HepG2 (cell line): ENCODE results near the gene PTHLH. TPM values are rescaled to one million over a fixed set of nuclear protein-coding genes. Genes with fewer than 3 reads are reported as not detected.
A peak's percentile ranks its signal among the peaks of the same experiment; 100 is the strongest.

Experiments
- ATF5 ChIP-seq: sonication (generic); formaldehyde crosslinking; IDR thresholded peaks from 2 replicates; pipeline ENCODE4 v1.4.0; 2020; ENCODE audit warnings: mild to moderate bottlenecking, low read depth, missing genetic modification reagents
- ELF1 ChIP-seq: sonication (generic); formaldehyde crosslinking; IDR thresholded peaks from 2 replicates; pipeline ENCODE4 v1.4.0; 2020; ENCODE audit warnings: missing genetic modification reagents
- KLF12 ChIP-seq: sonication (generic); formaldehyde crosslinking; IDR thresholded peaks from 2 replicates; pipeline ENCODE4 v1.4.0; 2020; ENCODE audit warnings: missing genetic modification reagents, borderline replicate concordance
- MAZ ChIP-seq, 2 experiments: sonication (generic) in 1 of 2; formaldehyde crosslinking in 1 of 2; IDR thresholded peaks; 2 replicates each; pipeline versions ENCODE4 v1.5.0 to v1.6.1; 2012 to 2020; ENCODE audit warnings: low read depth in 2 of 2, mild to moderate bottlenecking in 2 of 2, borderline replicate concordance in 1 of 2, improper control_type of control experiment in 1 of 2, low read length in 1 of 2, missing genetic modification reagents in 1 of 2, moderate library complexity in 1 of 2
- NCOA1 ChIP-seq: sonication (generic); formaldehyde crosslinking; IDR thresholded peaks from 2 replicates; pipeline ENCODE4 v1.9.0; 2021; ENCODE audit warnings: missing genetic modification reagents
- NCOA5 ChIP-seq: sonication (generic); formaldehyde crosslinking; IDR thresholded peaks from 2 replicates; pipeline ENCODE4 v1.4.0; 2020; ENCODE audit warnings: missing genetic modification reagents
- NFE2 ChIP-seq: sonication (generic); formaldehyde crosslinking; IDR thresholded peaks from 2 replicates; pipeline ENCODE4 v1.4.0; 2020; ENCODE audit warnings: missing genetic modification reagents
- NPAS2 ChIP-seq: sonication (generic); formaldehyde crosslinking; IDR thresholded peaks from 2 replicates; pipeline ENCODE4 v1.8.0; 2022; ENCODE audit warnings: mild to moderate bottlenecking, missing genetic modification reagents, borderline replicate concordance
- PHF21A ChIP-seq: sonication (generic); formaldehyde crosslinking; IDR thresholded peaks from 2 replicates; pipeline ENCODE4 v1.5.0; 2020; ENCODE audit warnings: mild to moderate bottlenecking, missing genetic modification reagents
- POLR2A ChIP-seq, 2 experiments: IDR thresholded peaks; 2 replicates each; pipeline ENCODE4 v1.6.1; 2011; ENCODE audit warnings: low read depth in 2 of 2, low read length in 2 of 2, mild to moderate bottlenecking in 1 of 2, moderate library complexity in 1 of 2; ENCODE audit not compliant: insufficient read depth in 1 of 2
- RARA ChIP-seq: IDR thresholded peaks from 2 replicates; pipeline ENCODE4 v1.6.1; 2016; ENCODE audit warnings: missing genetic modification reagents, missing compliant biosample characterization
- RBM22 ChIP-seq: fragments of 200-400 bp; formaldehyde crosslinking; optimal IDR thresholded peaks from 2 replicates; pipeline ENCODE3; 2017; ENCODE audit warnings: mild to moderate bottlenecking, low read length, moderate library complexity
- RXRA ChIP-seq: sonication (generic); formaldehyde crosslinking; IDR thresholded peaks from 2 replicates; pipeline ENCODE4 v1.5.1; 2020; ENCODE audit warnings: missing genetic modification reagents
- ZNF430 ChIP-seq: sonication (generic); formaldehyde crosslinking; IDR thresholded peaks from 2 replicates; pipeline ENCODE4 v1.9.0; 2021; ENCODE audit warnings: mild to moderate bottlenecking, missing genetic modification reagents
- ZNF556 ChIP-seq: sonication (generic); formaldehyde crosslinking; IDR thresholded peaks from 2 replicates; pipeline ENCODE4 v1.4.0; 2020; ENCODE audit warnings: mild to moderate bottlenecking, missing genetic modification reagents, borderline replicate concordance
- ZNF850 ChIP-seq: sonication (generic); formaldehyde crosslinking; conservative IDR thresholded peaks from 2 replicates; pipeline ENCODE4 v1.9.0; 2021; ENCODE audit warnings: mild to moderate bottlenecking, missing genetic modification reagents
- polyA plus RNA-seq, 8 experiments: library from polyadenylated mRNA; depleted of rRNA in 3 of 8; stranded (reverse) in 7 of 8; unstranded in 1 of 8; fragments of >200 nt; fragmentation: Illumina TruSeq in 4 of 8; extraction: Trizol in 4 of 8; gene quantifications; 2 replicates each; pipeline versions ENCODE4 v1.2.1 to v1.2.3, GENCODE V29; 2011 to 2016; ENCODE audit warnings: low read depth in 4 of 8, missing spikeins in 1 of 8, mixed read lengths in 1 of 8; ENCODE audit not compliant: insufficient read depth in 1 of 8
- total RNA-seq, 5 experiments: library from RNA; depleted of rRNA; stranded (reverse); fragments of >200 nt; fragmentation: Illumina TruSeq; extraction: Trizol; gene quantifications; 2 replicates each; pipeline ENCODE4 v1.2.3, GENCODE V29; 2016; ENCODE audit warnings: low read depth in 1 of 5
- TF ChIP-seq, protein P1 (sequence below): sonication (generic); formaldehyde crosslinking; IDR thresholded peaks from 2 replicates; pipeline ENCODE4 v1.4.0; 2020; ENCODE audit warnings: mild to moderate bottlenecking, missing genetic modification reagents
- TF ChIP-seq, protein P2 (sequence below): sonication (generic); formaldehyde crosslinking; IDR thresholded peaks from 2 replicates; pipeline ENCODE4 v1.8.1; 2023; ENCODE audit warnings: mild to moderate bottlenecking, missing genetic modification reagents
- TF ChIP-seq, protein P3 (sequence below): sonication (generic); formaldehyde crosslinking; IDR thresholded peaks from 2 replicates; pipeline ENCODE4 v1.5.0; 2020; ENCODE audit warnings: missing genetic modification reagents

PTHLH gene
- total and polyA plus RNA-seq, 2 of the 13 experiments (the other 11 are each of a cell fraction or from before 2014, with no cell fraction given): 0.22 TPM; not detected in 1

GRCh38 chr12:28021704-28022103, 49.2 kb upstream of the PTHLH start (continued):
- TF ChIP-seq, protein P1, sequence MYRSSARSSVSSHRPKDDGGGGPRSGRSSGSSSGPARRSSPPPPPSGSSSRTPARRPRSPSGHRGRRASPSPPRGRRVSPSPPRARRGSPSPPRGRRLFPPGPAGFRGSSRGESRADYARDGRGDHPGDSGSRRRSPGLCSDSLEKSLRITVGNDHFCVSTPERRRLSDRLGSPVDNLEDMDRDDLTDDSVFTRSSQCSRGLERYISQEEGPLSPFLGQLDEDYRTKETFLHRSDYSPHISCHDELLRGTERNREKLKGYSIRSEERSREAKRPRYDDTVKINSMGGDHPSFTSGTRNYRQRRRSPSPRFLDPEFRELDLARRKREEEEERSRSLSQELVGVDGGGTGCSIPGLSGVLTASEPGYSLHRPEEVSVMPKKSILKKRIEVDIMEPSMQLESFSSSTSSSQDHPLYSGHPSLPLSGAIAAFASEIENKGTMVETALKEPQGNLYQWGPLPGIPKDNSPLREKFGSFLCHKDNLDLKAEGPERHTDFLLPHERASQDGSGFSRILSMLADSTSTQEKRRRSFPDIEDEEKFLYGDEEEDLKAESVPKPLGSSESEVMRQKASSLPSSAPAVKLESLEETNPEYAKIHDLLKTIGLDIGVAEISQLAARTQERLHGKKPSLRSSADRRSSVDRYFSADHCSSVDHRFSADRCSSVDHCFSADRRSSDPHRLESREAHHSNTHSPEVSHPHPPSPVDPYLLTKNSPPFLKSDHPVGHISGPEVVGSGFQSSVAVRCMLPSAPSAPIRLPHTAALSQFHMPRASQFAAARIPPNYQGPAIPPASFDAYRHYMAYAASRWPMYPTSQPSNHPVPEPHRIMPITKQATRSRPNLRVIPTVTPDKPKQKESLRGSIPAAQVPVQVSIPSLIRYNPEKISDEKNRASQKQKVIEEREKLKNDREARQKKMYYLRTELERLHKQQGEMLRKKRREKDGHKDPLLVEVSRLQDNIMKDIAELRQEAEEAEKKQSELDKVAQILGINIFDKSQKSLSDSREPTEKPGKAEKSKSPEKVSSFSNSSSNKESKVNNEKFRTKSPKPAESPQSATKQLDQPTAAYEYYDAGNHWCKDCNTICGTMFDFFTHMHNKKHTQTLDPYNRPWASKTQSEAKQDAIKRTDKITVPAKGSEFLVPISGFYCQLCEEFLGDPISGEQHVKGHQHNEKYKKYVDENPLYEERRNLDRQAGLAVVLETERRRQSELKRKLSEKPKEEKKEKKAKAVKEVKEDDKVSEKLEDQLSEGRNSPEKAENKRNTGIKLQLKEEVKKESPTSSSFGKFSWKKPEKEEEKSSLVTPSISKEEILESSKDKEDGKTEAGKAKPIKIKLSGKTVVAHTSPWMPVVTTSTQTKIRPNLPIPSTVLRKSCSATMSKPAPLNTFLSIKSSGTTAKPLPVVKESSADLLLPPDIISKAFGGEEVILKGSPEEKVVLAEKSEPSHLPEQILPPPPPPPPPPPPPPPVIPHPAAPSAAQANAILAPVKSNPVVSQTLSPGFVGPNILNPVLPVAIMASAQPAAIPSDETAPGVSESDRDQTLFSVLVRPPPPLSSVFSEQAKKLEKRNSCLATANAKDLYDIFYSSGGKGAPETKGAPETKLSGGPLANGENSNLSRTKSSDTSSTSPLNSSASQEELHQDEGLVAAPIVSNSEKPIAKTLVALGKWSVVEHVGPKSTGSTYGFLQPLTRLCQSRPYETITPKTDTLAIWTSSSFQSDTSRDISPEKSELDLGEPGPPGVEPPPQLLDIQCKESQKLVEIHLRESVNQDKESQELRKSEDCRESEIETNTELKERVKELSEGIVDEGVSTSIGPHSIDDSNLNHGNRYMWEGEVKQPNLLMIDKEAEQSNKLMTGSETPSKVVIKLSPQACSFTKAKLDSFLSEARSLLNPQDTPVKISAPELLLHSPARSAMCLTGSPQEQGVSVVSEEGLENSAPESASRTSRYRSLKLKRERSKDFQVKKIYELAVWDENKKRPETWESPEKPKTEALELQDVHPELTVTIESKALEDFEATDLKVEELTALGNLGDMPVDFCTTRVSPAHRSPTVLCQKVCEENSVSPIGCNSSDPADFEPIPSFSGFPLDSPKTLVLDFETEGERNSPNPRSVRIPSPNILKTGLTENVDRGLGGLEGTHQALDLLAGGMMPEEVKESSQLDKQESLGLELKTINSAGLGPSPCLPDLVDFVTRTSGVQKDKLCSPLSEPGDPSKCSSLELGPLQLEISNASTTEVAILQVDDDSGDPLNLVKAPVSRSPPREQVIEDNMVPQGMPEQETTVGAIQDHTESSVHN (CRISPR knock-in tag): no peak
- TF ChIP-seq MAZ (IDR thresholded peaks at IDR 0.05; ENCODE audit: borderline replicate concordance, low read depth, low read length): no peak
- no peak for TF ChIP-seq MAZ (CRISPR knock-in tag; IDR thresholded peaks at IDR 0.05; ENCODE audit: low read depth)
- TF ChIP-seq RXRA: no peak
- TF ChIP-seq NFE2 (CRISPR knock-in tag): no peak
- TF ChIP-seq, protein P2, sequence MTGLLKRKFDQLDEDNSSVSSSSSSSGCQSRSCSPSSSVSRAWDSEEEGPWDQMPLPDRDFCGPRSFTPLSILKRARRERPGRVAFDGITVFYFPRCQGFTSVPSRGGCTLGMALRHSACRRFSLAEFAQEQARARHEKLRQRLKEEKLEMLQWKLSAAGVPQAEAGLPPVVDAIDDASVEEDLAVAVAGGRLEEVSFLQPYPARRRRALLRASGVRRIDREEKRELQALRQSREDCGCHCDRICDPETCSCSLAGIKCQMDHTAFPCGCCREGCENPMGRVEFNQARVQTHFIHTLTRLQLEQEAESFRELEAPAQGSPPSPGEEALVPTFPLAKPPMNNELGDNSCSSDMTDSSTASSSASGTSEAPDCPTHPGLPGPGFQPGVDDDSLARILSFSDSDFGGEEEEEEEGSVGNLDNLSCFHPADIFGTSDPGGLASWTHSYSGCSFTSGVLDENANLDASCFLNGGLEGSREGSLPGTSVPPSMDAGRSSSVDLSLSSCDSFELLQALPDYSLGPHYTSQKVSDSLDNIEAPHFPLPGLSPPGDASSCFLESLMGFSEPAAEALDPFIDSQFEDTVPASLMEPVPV: no peak
- TF ChIP-seq ZNF556 (CRISPR knock-in tag): no peak
- no peak for TF ChIP-seq RBM22
- no peak for TF ChIP-seq ELF1 (CRISPR knock-in tag)
- TF ChIP-seq ATF5 (CRISPR knock-in tag): no peak
- TF ChIP-seq ZNF430: no peak
- no peak for TF ChIP-seq ZNF850 (CRISPR knock-in tag)
- TF ChIP-seq, protein P3, sequence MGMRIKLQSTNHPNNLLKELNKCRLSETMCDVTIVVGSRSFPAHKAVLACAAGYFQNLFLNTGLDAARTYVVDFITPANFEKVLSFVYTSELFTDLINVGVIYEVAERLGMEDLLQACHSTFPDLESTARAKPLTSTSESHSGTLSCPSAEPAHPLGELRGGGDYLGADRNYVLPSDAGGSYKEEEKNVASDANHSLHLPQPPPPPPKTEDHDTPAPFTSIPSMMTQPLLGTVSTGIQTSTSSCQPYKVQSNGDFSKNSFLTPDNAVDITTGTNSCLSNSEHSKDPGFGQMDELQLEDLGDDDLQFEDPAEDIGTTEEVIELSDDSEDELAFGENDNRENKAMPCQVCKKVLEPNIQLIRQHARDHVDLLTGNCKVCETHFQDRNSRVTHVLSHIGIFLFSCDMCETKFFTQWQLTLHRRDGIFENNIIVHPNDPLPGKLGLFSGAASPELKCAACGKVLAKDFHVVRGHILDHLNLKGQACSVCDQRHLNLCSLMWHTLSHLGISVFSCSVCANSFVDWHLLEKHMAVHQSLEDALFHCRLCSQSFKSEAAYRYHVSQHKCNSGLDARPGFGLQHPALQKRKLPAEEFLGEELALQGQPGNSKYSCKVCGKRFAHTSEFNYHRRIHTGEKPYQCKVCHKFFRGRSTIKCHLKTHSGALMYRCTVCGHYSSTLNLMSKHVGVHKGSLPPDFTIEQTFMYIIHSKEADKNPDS: no peak
- TF ChIP-seq PHF21A (CRISPR knock-in tag): no peak
- TF ChIP-seq RARA (CRISPR knock-in tag): peak; percentile 80
- no peak for TF ChIP-seq POLR2A (IDR thresholded peaks at IDR 0.05; ENCODE audit: insufficient read depth in 1 of 2, low read depth in 2 of 2, low read length in 2 of 2)
- no peak for TF ChIP-seq NPAS2
- no peak for TF ChIP-seq KLF12
- no peak for TF ChIP-seq NCOA1 (CRISPR knock-in tag)
- no peak for TF ChIP-seq NCOA5 (CRISPR knock-in tag)
